ENCODE measurements around the gene PCDHB5.
A peak's percentile ranks its signal among the peaks of the same experiment; 100 is the strongest.
"Not testable (repeated sequence)": the region's sequence is repeated elsewhere in the genome, so short reads cannot be mapped to it uniquely, and the experiment has no call there.

Gene PCDHB5

DNA sequence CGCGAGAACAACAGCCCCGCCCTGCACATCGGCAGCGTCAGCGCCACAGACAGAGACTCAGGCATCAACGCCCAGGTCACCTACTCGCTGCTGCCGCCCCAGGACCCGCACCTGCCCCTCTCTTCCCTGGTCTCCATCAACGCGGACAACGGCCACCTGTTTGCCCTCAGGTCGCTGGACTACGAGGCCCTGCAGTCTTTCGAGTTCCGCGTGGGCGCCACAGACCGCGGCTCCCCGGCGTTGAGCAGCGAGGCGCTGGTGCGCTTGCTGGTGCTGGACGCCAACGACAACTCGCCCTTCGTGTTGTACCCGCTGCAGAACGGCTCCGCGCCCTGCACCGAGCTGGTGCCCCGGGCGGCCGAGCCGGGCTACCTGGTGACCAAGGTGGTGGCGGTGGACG lies 16.6 kb downstream of the PCDHB5 start:
- not testable (repeated sequence) for DNase-seq (ENCODE audit: low spot score)

DNA sequence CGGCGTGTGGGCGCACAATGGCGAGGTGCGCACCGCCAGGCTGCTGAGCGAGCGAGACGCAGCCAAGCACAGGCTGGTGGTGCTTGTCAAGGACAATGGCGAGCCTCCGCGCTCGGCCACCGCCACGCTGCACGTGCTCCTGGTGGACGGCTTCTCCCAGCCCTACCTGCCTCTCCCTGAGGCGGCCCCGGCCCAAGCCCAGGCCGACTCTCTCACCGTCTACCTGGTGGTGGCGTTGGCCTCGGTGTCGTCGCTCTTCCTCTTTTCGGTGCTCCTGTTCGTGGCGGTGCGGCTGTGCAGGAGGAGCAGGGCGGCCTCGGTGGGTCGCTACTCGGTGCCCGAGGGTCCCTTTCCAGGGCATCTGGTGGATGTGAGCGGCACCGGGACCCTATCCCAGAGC lies 17.1 kb downstream of the PCDHB5 start:
- DNase-seq (ENCODE audit: low spot score): not testable (repeated sequence)

DNA sequence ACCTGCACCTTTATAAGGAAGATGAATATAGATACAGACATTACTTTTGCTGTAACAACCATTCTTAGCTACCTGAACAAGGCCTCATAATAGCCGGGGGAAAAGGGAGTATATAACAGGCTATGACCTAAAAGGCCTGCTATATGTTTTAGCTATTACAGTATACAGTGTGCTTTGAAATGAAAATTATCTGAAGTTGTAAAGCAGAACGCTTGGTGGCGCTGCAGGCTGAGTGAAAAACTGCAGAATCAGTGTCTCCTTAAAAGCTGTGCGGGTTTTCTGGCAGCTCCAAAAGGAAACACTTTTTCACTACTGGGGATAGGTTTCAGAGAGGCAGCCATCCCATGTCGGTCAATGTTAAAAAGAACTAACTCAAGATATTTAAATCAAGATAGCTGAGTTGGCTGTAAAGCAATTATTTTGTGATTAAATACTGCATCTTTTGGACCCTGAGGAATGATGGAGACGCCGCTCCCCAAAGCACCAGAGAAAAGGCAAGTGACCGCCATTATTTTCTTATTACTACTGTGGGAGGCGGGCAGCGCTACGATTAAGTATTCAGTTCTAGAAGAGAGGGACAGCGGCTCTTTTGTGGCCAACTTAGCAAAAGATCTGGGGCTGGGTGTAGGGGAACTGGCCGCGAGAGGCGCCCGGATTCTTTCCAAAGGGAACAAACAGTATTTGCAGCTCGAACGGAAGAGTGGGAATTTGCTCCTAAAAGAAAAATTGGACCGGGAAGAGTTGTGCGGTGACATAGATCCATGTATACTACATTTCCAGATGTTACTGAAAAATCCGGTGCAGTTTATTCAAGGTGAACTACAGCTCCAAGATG lies 20.8 kb downstream of the PCDHB5 start:
- no peak for DNase-seq (ENCODE audit: low spot score)

DNA sequence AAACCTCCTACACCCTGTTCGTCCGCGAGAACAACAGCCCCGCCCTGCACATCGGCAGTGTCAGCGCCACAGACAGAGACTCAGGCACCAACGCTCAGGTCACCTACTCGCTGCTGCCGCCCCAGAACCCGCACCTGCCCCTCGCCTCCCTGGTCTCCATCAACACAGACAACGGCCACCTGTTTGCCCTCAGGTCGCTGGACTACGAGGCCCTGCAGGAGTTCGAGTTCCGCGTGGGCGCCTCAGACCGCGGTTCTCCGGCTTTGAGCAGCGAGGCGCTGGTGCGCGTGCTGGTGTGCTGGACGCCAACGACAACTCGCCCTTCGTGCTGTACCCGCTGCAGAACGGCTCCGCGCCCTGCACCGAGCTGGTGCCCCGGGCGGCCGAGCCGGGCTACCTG lies 22.4 kb downstream of the PCDHB5 start:
- DNase-seq (ENCODE audit: low spot score): not testable (repeated sequence)

DNA sequence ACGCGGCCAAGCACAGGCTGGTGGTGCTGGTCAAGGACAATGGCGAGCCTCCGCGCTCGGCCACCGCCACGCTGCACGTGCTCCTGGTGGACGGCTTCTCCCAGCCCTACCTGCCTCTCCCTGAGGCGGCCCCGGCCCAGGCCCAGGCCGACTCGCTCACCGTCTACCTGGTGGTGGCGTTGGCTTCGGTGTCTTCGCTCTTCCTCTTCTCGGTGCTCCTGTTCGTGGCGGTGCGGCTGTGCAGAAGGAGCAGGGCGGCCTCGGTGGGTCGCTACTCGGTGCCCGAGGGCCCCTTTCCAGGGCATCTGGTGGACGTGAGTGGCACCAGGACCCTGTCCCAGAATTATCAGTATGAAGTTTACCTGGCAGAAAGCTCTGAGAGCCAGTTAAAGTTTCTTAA lies 22.9 kb downstream of the PCDHB5 start:
- DNase-seq (ENCODE audit: low spot score): not testable (repeated sequence)

DNA sequence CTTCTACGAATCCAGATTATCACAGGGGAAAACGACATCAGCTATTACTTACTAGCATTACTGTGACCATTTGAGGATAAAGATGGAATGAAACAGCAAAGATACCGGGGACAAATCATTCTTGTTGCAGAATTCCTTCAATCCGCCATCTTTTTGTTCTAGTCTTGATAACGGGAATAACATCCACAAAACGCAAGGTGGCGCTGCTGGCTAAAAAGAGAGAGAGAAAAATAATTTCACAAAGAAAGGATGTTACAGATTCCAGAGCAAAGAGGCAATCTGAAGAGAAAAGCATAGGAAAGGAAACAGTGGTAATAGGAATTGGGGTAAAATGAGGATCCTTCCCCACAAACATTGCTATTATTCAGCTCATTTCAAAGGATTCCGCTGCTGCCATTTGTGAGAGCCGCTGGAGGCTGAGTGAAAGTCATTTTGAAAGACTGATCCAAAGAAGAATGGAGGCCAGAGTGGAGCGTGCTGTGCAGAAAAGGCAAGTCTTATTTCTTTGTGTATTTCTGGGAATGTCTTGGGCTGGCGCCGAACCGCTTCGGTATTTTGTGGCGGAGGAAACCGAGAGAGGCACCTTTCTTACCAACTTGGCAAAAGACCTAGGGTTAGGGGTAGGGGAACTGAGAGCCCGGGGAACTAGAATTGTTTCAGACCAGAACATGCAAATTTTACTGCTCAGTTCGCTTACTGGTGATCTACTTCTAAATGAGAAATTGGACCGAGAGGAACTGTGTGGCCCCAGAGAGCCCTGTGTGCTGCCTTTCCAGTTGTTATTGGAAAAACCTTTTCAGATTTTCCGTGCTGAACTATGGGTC lies 37.6 kb downstream of the PCDHB5 start, which contains the start of gene PCDHB7:
Gene PCDHB7 (plus strand): TSS at position 264 of the 824 bp plus-strand sequence. CDS start 192 bp downstream, at position 456.
- DNase-seq (ENCODE audit: low spot score): peak; percentile 45

DNA sequence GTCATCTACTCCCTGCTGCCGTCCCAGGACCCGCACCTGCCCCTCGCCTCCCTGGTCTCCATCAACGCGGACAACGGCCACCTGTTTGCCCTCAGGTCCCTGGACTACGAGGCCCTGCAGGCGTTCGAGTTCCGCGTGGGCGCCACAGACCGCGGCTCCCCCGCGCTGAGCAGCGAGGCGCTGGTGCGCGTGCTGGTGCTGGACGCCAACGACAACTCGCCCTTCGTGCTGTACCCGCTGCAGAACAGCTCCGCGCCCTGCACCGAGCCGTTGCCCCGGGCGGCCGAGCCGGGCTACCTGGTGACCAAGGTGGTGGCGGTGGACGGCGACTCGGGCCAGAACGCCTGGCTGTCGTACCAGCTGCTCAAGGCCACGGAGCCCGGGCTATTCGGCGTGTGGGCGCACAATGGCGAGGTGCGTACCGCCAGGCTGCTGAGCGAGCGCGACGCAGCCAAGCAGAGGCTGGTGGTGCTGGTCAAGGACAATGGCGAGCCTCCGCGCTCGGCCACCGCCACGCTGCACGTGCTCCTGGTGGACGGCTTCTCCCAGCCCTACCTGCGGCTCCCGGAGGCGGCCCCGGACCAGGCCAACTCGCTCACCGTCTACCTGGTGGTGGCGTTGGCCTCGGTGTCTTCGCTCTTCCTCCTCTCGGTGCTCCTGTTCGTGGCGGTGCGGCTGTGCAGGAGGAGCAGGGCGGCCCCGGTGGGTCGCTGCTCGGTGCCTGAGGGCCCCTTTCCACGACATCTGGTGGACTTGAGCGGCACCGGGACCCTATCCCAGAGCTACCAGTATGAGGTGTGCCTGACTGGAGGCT lies 39.5 kb downstream of the PCDHB5 start:
- not testable (repeated sequence) for DNase-seq (ENCODE audit: low spot score)

DNA sequence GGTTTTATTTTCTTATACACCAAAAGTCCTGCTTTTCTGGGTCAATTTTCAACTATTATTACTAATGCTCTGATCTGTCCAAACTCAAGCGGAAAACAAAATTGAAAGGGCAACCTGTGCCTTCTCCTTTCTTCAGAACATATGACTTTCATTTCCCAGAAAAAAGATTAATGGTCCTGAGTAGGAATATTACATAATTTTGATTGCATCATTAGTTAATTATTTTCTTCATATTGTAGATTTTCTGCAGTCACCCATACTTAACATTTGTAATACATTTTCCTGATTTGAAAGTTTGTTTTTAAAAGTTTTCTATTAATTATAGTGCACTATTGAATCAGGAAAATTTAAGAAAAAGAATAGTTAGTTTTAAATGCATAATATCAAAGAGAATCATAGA lies 40.9 kb downstream of the PCDHB5 start:
- DNase-seq (ENCODE audit: low spot score): no peak

DNA sequence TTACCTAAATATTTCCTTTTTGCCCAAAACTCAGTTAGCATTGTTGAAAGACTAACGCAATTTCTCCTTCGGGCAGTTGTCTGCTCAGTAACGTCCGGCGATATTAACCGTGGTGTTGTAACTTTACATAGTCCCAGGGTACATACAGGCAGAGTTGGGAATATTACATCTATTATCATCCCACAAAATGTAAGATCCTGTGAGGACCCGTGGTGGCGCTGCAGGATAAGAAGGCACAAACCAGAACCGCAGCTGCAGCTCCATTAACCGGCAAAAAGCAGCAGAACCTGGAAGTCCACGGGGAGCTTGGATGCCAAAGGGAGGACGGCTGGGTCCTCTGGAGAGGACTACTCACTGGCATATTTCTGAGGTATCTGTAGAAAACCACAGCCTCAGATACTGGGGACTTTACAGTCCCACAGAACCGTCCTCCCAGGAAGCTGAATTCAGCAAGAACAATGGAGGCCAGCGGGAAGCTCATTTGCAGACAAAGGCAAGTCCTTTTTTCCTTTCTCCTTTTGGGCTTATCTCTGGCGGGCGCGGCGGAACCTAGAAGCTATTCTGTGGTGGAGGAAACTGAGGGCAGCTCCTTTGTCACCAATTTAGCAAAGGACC lies 42.7 kb downstream of the PCDHB5 start, which contains the start of gene PCDHB8:
Gene PCDHB8 (plus strand): TSS at position 214 of the 615 bp plus-strand sequence. CDS start 245 bp downstream, at position 459.
- DNase-seq (ENCODE audit: low spot score): peak; percentile 26

DNA sequence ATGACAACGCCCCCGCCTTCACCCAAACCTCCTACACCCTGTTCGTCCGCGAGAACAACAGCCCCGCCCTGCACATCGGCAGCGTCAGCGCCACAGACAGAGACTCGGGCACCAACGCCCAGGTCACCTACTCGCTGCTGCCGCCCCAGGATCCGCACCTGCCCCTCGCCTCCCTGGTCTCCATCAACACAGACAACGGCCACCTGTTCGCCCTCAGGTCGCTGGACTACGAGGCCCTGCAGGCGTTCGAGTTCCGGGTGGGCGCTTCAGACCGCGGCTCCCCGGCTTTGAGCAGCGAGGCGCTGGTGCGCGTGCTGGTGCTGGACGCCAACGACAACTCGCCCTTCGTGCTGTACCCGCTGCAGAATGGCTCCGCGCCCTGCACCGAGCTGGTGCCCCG lies 44.4 kb downstream of the PCDHB5 start:
- DNase-seq (ENCODE audit: low spot score): not testable (repeated sequence)

DNA sequence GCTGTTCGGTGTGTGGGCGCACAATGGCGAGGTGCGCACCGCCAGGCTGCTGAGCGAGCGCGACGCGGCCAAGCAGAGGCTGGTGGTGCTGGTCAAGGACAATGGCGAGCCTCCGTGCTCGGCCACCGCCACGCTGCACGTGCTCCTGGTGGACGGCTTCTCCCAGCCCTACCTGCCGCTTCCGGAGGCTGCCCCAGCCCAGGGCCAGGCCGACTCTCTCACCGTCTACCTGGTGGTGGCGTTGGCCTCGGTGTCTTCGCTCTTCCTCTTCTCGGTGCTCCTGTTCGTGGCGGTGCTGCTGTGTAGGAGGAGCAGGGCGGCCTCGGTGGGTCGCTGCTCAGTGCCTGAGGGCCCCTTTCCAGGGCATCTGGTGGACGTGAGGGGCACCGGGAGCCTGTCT lies 44.9 kb downstream of the PCDHB5 start:
- not testable (repeated sequence) for DNase-seq (ENCODE audit: low spot score)

DNA sequence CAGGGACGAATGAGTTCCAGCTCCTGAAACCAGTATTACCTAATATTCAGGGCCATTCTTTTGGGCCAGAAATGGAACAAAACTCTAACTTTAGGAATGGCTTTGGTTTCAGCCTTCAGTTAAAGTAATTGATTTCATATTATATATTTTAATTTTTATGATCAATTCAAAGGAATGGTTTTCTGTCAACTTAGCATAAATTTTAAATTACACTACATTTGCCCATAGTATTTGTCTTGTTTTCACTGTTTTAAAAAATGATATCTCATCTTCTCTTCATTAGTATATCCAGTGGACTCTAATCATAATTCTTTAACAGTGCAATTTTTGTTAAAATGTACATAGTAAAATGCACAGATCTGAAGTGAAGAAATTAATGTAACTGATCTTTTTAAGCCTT lies 45.3 kb downstream of the PCDHB5 start:
- DNase-seq (ENCODE audit: low spot score): no peak

DNA sequence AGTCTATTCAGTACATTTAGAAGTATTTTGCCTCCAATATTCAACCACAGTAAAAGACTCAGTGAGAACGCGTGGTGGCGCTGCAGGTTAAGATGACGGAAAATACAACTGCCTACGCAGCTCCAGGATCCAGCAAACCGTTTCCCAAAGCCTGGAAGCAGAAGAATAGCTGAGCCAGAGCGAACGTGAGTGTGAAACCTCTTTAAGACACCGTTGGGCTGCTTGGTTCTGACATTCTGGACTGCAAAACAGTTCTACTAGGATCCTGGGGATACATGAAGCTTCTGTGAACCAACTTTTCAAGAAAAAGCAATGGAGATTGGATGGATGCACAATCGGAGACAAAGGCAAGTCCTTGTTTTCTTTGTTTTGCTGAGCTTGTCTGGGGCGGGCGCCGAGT lies 47.2 kb downstream of the PCDHB5 start, which contains the start of gene PCDHB16:
Gene PCDHB16 (plus strand): TSS at position 140 of the 400 bp plus-strand sequence. CDS start 173 bp downstream, at position 313.
- peak; percentile 72 for DNase-seq (ENCODE audit: low spot score)

DNA sequence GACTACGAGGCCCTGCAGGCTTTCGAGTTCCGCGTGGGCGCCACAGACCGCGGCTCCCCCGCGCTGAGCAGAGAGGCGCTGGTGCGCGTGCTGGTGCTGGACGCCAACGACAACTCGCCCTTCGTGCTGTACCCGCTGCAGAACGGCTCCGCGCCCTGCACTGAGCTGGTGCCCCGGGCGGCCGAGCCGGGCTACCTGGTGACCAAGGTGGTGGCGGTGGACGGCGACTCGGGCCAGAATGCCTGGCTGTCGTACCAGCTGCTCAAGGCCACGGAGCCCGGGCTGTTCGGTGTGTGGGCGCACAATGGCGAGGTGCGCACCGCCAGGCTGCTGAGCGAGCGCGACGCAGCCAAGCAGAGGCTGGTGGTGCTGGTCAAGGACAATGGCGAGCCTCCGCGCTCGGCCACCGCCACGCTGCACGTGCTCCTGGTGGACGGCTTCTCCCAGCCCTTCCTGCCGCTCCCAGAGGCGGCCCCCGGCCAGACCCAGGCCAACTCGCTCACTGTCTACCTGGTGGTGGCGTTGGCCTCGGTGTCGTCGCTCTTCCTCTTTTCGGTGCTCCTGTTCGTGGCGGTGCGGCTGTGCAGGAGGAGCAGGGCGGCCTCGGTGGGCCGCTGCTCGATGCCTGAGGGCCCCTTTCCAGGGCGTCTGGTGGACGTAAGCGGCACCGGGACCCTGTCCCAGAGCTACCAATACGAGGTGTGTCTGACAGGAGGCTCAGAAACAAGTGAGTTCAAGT lies 49.3 kb downstream of the PCDHB5 start:
- not testable (repeated sequence) for DNase-seq (ENCODE audit: low spot score)

DNA sequence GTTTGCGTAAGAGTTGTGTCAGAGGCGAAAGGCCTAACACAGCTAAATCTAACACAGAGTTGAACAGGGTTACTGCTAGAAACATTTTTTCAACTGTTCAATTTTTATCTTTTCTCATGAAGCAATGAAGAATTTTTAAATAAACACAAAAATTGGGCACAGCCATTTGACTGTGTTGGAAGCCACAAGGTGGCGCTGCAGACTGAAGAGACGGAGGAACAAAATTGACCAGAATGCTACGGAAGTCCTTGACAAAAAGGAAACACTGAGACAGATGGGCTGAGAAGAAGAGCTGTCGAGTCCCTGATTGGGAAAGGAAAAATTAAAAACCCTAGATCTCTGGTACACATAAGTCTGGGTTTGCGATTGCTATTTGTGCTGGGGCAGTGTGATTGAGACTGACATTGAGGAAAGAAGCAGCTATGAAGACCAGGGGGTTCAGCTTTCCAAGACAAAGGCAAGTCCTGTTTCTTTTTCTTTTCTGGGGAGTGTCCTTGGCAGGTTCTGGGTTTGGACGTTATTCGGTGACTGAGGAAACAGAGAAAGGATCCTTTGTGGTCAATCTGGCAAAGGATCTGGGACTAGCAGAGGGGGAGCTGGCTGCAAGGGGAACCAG lies 52.0 kb downstream of the PCDHB5 start, which contains the start of gene PCDHB9:
Gene PCDHB9 (plus strand): TSS at position 265 of the 616 bp plus-strand sequence. CDS start 158 bp downstream, at position 423.
- peak; percentile 24 for DNase-seq (ENCODE audit: low spot score)
